Calu3 (cell line): ENCODE data around the gene TUBA4B. TPM values are rescaled to one million over a fixed set of nuclear protein-coding genes. Genes with fewer than 3 reads are reported as not detected.

Source experiments
- BruUV-seq: library from RNA; stranded (reverse); fragments of 400-500 nt; replicated peaks from 2 replicates; lab custom pipeline; 2021; lab: Mats Ljungman, UMichigan
- CTCF ChIA-PET: fragments of 300-600 bp; sonication (Branson Sonifier 250); formaldehyde crosslinking; loops from one replicate; lab custom pipeline; 2022; ENCODE audit warnings: antibody characterized with exemption; lab: Charles Lee
- DNase-seq: peaks from one replicate; pipeline ENCODE4 v3.0.0; 2022
- H3K27ac Mint-ChIP-seq: one replicate; pipeline ENCODE4 v1.8.0; 2022; ENCODE audit warnings: mixed read lengths; ENCODE audit not compliant: unreplicated experiment
- H3K27me3 Mint-ChIP-seq: one replicate; pipeline ENCODE4 v1.8.0; 2022; ENCODE audit warnings: mixed read lengths; ENCODE audit not compliant: unreplicated experiment
- H3K36me3 Mint-ChIP-seq: one replicate; pipeline ENCODE4 v1.8.0; 2022; ENCODE audit warnings: mild to moderate bottlenecking, moderate library complexity, mixed read lengths; ENCODE audit not compliant: insufficient read depth, unreplicated experiment
- H3K4me1 Mint-ChIP-seq: one replicate; pipeline ENCODE4 v1.8.0; 2022; ENCODE audit warnings: mild to moderate bottlenecking, low read depth, mixed read lengths; ENCODE audit not compliant: unreplicated experiment
- H3K4me3 Mint-ChIP-seq: one replicate; pipeline ENCODE4 v1.8.0; 2022; ENCODE audit warnings: mild to moderate bottlenecking, low read depth, moderate library complexity, mixed read lengths; ENCODE audit not compliant: unreplicated experiment
- H3K9me3 Mint-ChIP-seq: one replicate; pipeline ENCODE4 v1.8.0; 2022; ENCODE audit warnings: low read depth, mixed read lengths; ENCODE audit not compliant: unreplicated experiment
- intact Hi-C: fragments of 100-400 bp; cut with micrococcal nuclease; formaldehyde crosslinking; loops from one replicate; pipeline ENCODE4 v1.10.0; 2022; ENCODE audit not compliant: unreplicated experiment
- total RNA-seq: library from RNA; stranded (reverse); gene quantifications from 2 replicates; pipeline ENCODE4 v1.2.3, GENCODE V29; 2022
- TF ChIP-seq, protein P1 (sequence below): fragments of 200-600 bp; IDR thresholded peaks from one replicate; pipeline ENCODE4 v1.8.0; 2022; ENCODE audit warnings: antibody characterized with exemption; ENCODE audit not compliant: unreplicated experiment

The TUBA4B gene
- total RNA-seq, 1 experiment from 2014 or later = not detected

DNA sequence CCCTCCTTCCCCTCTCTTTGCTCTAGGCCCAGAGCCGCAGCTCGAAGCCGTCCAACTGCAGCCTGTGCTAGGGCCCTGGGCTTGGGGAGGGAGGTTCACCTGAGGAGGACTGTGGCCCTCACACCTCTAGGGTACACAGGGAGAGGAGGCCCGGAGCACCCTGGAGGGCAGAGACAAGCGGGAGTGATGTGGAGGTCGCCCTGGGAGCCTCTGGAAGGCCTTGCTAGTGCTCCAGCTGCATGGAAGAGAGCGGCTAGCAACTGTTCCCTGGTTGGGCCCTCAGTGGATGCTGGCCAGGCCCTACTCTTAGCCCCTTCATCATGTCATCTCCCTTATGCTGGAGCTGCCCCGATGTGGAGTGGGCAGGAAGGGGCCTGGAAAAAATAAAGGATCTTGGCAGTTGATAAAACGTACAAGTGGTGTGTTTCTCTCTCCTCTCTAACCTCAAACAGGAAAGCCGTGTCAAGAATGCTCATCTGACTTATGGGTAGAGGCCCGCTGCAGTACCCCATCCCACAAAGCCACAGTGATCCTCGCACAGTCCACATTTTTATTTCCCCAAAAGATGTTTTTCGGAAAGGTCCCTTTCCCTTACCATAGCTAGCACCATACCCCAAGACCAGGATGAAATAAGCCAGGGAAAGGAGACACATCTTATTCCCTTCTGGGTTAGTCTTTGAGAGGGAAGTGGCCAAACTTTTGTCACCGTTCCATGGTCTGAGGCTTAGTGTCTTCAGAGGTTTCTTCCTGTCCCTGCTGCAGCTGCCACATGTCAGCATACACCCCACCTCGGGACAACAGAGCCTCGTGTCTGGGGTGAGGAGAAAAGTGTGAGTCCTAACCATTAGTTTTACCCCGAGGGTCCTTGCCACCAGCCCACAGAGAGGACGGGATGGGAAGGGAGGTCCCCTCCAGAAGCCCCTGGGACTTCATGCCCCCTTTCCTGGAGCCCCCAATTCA lies 43.5 kb upstream of the TUBA4B start:
- DNase-seq = no peak
- BruUV-seq = no TSS peak
- TF ChIP-seq, protein P1, sequence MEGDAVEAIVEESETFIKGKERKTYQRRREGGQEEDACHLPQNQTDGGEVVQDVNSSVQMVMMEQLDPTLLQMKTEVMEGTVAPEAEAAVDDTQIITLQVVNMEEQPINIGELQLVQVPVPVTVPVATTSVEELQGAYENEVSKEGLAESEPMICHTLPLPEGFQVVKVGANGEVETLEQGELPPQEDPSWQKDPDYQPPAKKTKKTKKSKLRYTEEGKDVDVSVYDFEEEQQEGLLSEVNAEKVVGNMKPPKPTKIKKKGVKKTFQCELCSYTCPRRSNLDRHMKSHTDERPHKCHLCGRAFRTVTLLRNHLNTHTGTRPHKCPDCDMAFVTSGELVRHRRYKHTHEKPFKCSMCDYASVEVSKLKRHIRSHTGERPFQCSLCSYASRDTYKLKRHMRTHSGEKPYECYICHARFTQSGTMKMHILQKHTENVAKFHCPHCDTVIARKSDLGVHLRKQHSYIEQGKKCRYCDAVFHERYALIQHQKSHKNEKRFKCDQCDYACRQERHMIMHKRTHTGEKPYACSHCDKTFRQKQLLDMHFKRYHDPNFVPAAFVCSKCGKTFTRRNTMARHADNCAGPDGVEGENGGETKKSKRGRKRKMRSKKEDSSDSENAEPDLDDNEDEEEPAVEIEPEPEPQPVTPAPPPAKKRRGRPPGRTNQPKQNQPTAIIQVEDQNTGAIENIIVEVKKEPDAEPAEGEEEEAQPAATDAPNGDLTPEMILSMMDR = no peak
- intact Hi-C loops = loop anchor here (10.0 kb wide), 1 partner anchor 45 kb away; the partner anchor contains the start of gene NHEJ1
- H3K9me3 Mint-ChIP-seq = no peaks in the 10 kb centered on the region
- H3K4me1 Mint-ChIP-seq = peaks cover 8% of the 10 kb centered on the region
- no peak overlapping the region for H3K27ac Mint-ChIP-seq
- CTCF ChIA-PET = interaction anchor here (1.2 kb wide), 1 partner anchor 8 kb away, joined by 3 read pairs; no protein-coding TSS in a partner anchor
- H3K27me3 Mint-ChIP-seq = no peaks in the 10 kb centered on the region
- H3K36me3 Mint-ChIP-seq = peaks cover 24% of the 10 kb centered on the region
- no peak overlapping the region for H3K4me3 Mint-ChIP-seq

DNA sequence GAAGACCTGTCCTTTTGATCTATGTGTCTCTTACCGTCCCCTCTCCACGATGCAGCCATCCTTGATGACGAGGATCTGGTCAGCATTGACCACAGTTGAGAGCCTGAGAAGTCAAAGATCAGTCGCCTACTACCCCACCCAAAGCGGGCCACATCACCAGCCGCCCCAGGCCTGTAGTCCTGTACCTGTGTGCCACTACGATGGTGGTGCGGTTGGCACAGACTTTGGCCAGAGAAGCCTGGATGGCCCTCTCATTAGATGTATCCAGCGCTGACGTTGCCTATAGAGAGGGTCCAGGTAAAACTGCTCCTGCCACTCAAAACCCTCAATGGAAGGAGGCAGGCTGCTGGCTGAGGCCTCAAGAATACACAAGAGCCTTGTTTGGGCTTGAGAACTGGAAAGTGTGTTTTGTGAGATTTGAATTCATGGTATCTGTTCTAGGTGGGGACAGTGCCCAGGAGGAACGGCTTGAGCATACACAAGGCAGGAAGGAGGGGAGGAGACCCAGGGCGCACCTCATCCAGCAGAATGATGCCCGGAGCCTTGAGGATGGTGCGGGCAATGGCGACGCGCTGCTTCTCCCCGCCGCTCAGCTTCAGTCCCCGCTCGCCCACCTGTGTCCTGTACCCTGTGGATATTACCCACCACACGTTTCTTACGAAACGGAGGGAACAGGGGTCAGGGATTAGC lies 42.7 kb upstream of the TUBA4B start:
- CTCF ChIA-PET = no interaction called here
- Mint-ChIP-seq H3K27me3 (no peaks in the 10 kb centered on the region), H3K9me3 (no peaks in the 10 kb centered on the region), H3K27ac (no peak overlapping the region), H3K4me1 (peaks cover 8% of the 10 kb centered on the region), H3K4me3 (no peak overlapping the region), H3K36me3 (peaks cover 24% of the 10 kb centered on the region)
- intact Hi-C loops = loop anchor here (10.0 kb wide), 1 partner anchor 46 kb away; the partner anchor contains the start of gene NHEJ1
- BruUV-seq = no TSS peak
- DNase-seq = no peak
- TF ChIP-seq, protein P1 = no peak

DNA sequence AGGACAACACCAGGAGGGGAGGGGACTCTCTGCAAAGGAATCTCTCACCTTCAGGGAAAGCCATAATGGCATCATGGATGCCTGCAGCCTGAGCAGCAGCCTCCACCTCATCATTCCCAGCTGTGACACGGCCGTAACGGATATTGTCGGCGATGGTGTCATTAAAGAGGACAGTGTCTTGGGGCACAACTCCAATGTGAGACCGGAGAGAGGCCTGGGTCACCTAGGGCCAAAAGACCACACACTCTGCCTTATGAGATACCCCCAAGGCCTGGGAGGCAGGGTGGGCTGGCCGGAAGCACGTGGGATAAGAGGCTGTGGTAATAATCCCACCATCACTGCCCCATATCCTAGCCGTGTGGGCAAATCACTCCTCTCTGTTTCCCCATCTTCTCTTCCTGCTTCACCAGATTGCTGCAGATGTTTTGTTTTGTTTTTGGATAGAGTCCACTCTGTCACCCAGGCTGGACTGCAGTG lies 42.1 kb upstream of the TUBA4B start:
- TF ChIP-seq, protein P1 = no peak
- Mint-ChIP-seq H3K9me3 (no peaks in the 10 kb centered on the region), H3K4me3 (no peak overlapping the region), H3K4me1 (peaks cover 8% of the 10 kb centered on the region), H3K27me3 (no peaks in the 10 kb centered on the region), H3K27ac (no peak overlapping the region), H3K36me3 (peaks cover 25% of the 10 kb centered on the region)
- BruUV-seq = no TSS peak
- CTCF ChIA-PET = interaction anchor here (0.7 to 1.0 kb wide), 4 partner anchors 35 to 78 kb away, joined by 4 to 9 read pairs (median 5); partner anchors contain the start of gene CNPPD1
- intact Hi-C loops = loop anchor here (10.0 kb wide), 1 partner anchor 46 kb away; the partner anchor contains the start of gene NHEJ1
- no peak for DNase-seq

DNA sequence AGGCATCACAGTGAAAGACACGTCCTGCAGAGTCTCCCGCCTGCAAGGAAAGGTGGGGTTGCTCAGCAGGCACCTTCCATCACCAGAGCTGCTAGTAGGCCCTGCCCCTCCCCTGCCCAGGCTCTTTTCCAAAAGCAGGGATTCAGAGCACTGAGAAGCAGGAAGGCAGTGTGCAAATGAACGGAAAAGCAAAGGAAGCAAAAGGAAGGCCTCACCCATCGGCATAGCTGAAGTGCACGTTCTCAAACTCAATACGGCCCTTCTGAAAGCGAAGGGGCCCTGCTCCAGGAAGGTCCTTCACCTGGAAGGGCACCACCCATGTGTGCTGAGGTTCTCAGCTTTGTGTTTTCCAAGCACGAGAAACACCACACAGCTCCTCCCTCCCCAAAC lies 40.0 kb upstream of the TUBA4B start:
- Mint-ChIP-seq H3K36me3 (peaks cover 15% of the 10 kb centered on the region), H3K27me3 (no peaks in the 10 kb centered on the region)
- CTCF ChIA-PET = no interaction called here

More for the DNA sequence above, 40.0 kb upstream of the TUBA4B start:
- intact Hi-C loops = loop anchor here (10.0 kb wide), 1 partner anchor 48 kb away; the partner anchor contains the start of gene NHEJ1
- Mint-ChIP-seq H3K27ac (no peak overlapping the region), H3K4me1 (peaks cover 23% of the 10 kb centered on the region), H3K4me3 (no peak overlapping the region), H3K9me3 (no peaks in the 10 kb centered on the region)
- BruUV-seq = no TSS peak
- TF ChIP-seq, protein P1 = no peak
- DNase-seq = no peak
